ENCODE results near the gene STX12.

Gene STX12

GRCh38 chr1:27772932-27773825 lies at the start of gene STX12:
STX12 (plus strand) TSS chr1:27773219; CDS start chr1:27773308, 89 bp downstream.
- DNase-seq (ENCODE audit: low spot score), result peak; percentile 99

- peak; percentile 73 for DNase-seq (ENCODE audit: low spot score)
These were observed 48.1 kb upstream of the STX12 start for GRCh38 chr1:27724961-27725373.

GRCh38 chr1:27725374-27726172 lies 47.4 kb upstream of the STX12 start, which contains the start of gene FAM76A:
FAM76A (plus strand) TSS chr1:27725961; CDS start chr1:27726081, 120 bp downstream.
- peak; percentile 100 for DNase-seq (ENCODE audit: low spot score)

GRCh38 chr1:27726173-27727044 lies 46.6 kb upstream of the STX12 start:
- DNase-seq (ENCODE audit: low spot score), result peak; percentile 69

GRCh38 chr1:27727126-27727525 lies 45.9 kb upstream of the STX12 start:
- no peak for DNase-seq (ENCODE audit: low spot score)

GRCh38 chr1:27736252-27736651 lies 36.8 kb upstream of the STX12 start:
- no peak for DNase-seq (ENCODE audit: low spot score)

- DNase-seq (ENCODE audit: low spot score), result no peak
These were observed 31.9 kb upstream of the STX12 start for GRCh38 chr1:27741121-27741520.

- no peak for DNase-seq (ENCODE audit: low spot score)
These were observed 28.5 kb upstream of the STX12 start for GRCh38 chr1:27744556-27744955.

- DNase-seq (ENCODE audit: low spot score), result no peak
These were observed 27.6 kb upstream of the STX12 start for GRCh38 chr1:27745466-27745865.

- DNase-seq (ENCODE audit: low spot score), result no peak
These were observed 20.7 kb upstream of the STX12 start for GRCh38 chr1:27752360-27752759.

GRCh38 chr1:27755286-27755685 lies 17.7 kb upstream of the STX12 start:
- no peak for DNase-seq (ENCODE audit: low spot score)

- no peak for DNase-seq (ENCODE audit: low spot score)
These were observed 17.2 kb upstream of the STX12 start for GRCh38 chr1:27755865-27756264.

- no peak for DNase-seq (ENCODE audit: low spot score)
These were observed 13.8 kb upstream of the STX12 start for GRCh38 chr1:27759236-27759635.

- no peak for DNase-seq (ENCODE audit: low spot score)
These were observed 12.6 kb upstream of the STX12 start for GRCh38 chr1:27760426-27760825.

GRCh38 chr1:27762033-27762432 lies 11.0 kb upstream of the STX12 start:
- no peak for DNase-seq (ENCODE audit: low spot score)

GRCh38 chr1:27763358-27763757 lies 9.7 kb upstream of the STX12 start:
- no peak for DNase-seq (ENCODE audit: low spot score)

- DNase-seq (ENCODE audit: low spot score), result no peak
These were observed 2.7 kb upstream of the STX12 start for GRCh38 chr1:27770293-27770830.

- DNase-seq (ENCODE audit: low spot score), result peak; percentile 63
These were observed 735 bp upstream of the STX12 start for GRCh38 chr1:27772036-27772931.

GRCh38 chr1:27773826-27774445 lies 917 bp downstream of the STX12 start:
- no peak for DNase-seq (ENCODE audit: low spot score)

GRCh38 chr1:27774654-27775053 lies 1.6 kb downstream of the STX12 start:
- DNase-seq (ENCODE audit: low spot score), result no peak
